HEK293T (cell line): ENCODE data around the gene ATG2B.

ENCODE experiments used
- ARNT ChIP-seq: fragments of 450-650 bp; IDR thresholded peaks from 2 replicates; pipeline ENCODE4 v1.6.1; 2017; ENCODE audit warnings: mild to moderate bottlenecking
- BHLHE40 ChIP-seq: fragments of 450-650 bp; IDR thresholded peaks from 2 replicates; pipeline ENCODE4 v1.6.1; 2016; ENCODE audit warnings: mild to moderate bottlenecking, moderate library complexity, borderline replicate concordance
- CTBP1 ChIP-seq: fragments of 450-650 bp; IDR thresholded peaks from 2 replicates; pipeline ENCODE4 v1.6.1; 2016; ENCODE audit warnings: borderline replicate concordance
- LEF1 ChIP-seq: fragments of 450-650 bp; IDR thresholded peaks from 2 replicates; pipeline ENCODE4 v1.6.1; 2017; ENCODE audit warnings: mild to moderate bottlenecking, borderline replicate concordance
- TARDBP ChIP-seq: fragments of 450-650 bp; IDR thresholded peaks from 2 replicates; pipeline ENCODE4 v1.6.1; 2016
- ZNF384 ChIP-seq: fragments of 450-650 bp; IDR thresholded peaks from 2 replicates; pipeline ENCODE4 v1.6.1; 2016

DNA sequence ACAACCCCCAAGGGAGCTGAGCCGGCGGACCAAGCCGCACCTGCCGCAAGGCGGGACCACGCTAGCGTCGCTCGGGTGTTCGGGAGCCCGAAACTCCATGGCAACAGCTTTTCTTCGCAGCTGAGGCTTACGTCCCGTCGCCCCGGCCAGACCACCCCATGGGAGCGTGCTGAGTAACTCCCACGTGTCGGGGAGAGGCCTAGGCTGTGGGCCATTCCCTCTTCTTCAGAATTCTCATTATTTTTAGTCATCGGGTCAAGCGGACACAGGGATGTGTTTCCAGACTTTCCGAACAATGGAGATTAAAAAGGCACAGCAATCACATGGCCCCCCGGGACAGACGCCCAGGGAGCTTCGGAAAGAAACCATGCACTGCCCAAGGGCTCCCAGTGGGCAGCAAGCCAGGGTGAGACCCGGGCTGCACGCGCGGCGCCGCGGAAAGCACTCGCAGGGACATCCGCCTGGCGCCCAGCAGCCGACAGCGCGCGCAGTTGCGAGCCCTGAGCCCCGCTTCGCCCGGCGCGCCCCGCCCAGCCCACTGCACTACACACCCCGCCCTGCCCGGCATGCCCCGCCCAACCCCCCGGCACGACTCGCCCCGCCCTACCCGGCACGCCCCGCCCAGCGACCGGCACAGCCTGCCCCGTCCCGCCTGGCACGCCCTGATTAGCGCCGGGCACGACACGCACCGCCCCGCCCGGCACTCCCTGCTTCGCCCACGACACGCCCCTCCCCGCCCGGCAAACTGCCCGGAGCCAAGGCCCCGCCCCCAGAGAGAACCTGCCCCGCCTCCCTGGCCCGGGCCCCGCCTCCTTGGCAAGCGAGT, 28.4 kb upstream of the ATG2B start:
- no peak for TF ChIP-seq CTBP1
- no peak for TF ChIP-seq BHLHE40
- TF ChIP-seq ARNT = no peak
- TF ChIP-seq TARDBP = no peak
- TF ChIP-seq LEF1 = no peak
- TF ChIP-seq ZNF384 = no peak
